Measurements from ENCODE around the gene ANKRD13C. TPM values are rescaled to one million over a fixed set of nuclear protein-coding genes. Genes with fewer than 3 reads are reported as not detected.

The ANKRD13C gene
- total and polyA plus RNA-seq, 4 donors: 3.3 to 14.1 (median 8.3) TPM

- Histone ChIP-seq H3K9ac (ENCODE audit: low read depth in 1 of 2, low read length in 2 of 2) (no peak overlapping the region), H3K27ac (ENCODE audit: low read depth in 1 of 2, low read length in 2 of 2) (no peak overlapping the region), H3K9me3 (ENCODE audit: control insufficient read depth in 4 of 4, low read length in 3 of 4) (no peaks in the 10 kb centered on the region), H3K36me3 (ENCODE audit: control insufficient read depth in 4 of 4, insufficient read depth in 3 of 4, low read depth in 1 of 4, low read length in 3 of 4) (peaks cover 2 to 72% (median 66%) of the 10 kb centered on the region in 4 donors), H3K4me3 (ENCODE audit: low read depth in 1 of 3, low read length in 3 of 3) (no peak overlapping the region), H3K4me1 (ENCODE audit: control insufficient read depth in 4 of 4, insufficient read depth in 4 of 4, low read length in 3 of 4) (peaks cover 0 to 11% (median 4%) of the 10 kb centered on the region in 4 donors), H3K27me3 (ENCODE audit: control insufficient read depth in 4 of 4, insufficient read depth in 4 of 4, low read length in 3 of 4) (no peaks in the 10 kb centered on the region)
- 41% methylated on average over 4 of the region's 4 CpGs for WGBS
- TF ChIP-seq RXRA (IDR thresholded peaks at IDR 0.05) (peak in 1 of 2 donors; percentile 16), CTCF (IDR thresholded peaks at IDR 0.05; ENCODE audit: low read depth, low read length, missing input control) (no peak), HNF4A (conservative IDR thresholded peaks at IDR 0.05) (peak; percentile 28 to 34)
- no peak for DNase-seq (ENCODE audit: low spot score)
Observed at GRCh38 chr1:70248729-70249128, 105.8 kb downstream of the ANKRD13C start.

- peaks cover 2 to 79% (median 74%) of the 10 kb centered on the region in 4 donors for H3K36me3 ChIP-seq (ENCODE audit: control insufficient read depth in 4 of 4, insufficient read depth in 3 of 4, low read depth in 1 of 4, low read length in 3 of 4)
Observed at GRCh38 chr1:70247768-70248167, 106.8 kb downstream of the ANKRD13C start.

More at GRCh38 chr1:70247768-70248167, 106.8 kb downstream of the ANKRD13C start:
- no peak for TF ChIP-seq FOXA1 (IDR thresholded peaks at IDR 0.05)
- TF ChIP-seq HNF4G (IDR thresholded peaks at IDR 0.05): no peak
- no peak for TF ChIP-seq REST (IDR thresholded peaks at IDR 0.05)
- no peak for TF ChIP-seq EGR1 (IDR thresholded peaks at IDR 0.05; ENCODE audit: low read depth in 2 of 2)
- no peak for TF ChIP-seq YY1 (IDR thresholded peaks at IDR 0.05)
- no peak for TF ChIP-seq GABPA (IDR thresholded peaks at IDR 0.05 in 1 of 2, conservative IDR thresholded peaks at IDR 0.05 in 1 of 2)
- no peak for TF ChIP-seq NR2F2 (IDR thresholded peaks at IDR 0.05)
- TF ChIP-seq RAD21 (IDR thresholded peaks at IDR 0.05): no peak
- TF ChIP-seq SP1 (IDR thresholded peaks at IDR 0.05): no peak
- TF ChIP-seq ZBTB33 (IDR thresholded peaks at IDR 0.05): no peak
- no peak for TF ChIP-seq RXRA (IDR thresholded peaks at IDR 0.05)
- TF ChIP-seq CTCF (IDR thresholded peaks at IDR 0.05; ENCODE audit: low read depth, low read length, missing input control): no peak
- TF ChIP-seq JUND (IDR thresholded peaks at IDR 0.05): no peak
- Histone ChIP-seq H3K4me3 (ENCODE audit: low read depth in 1 of 3, low read length in 3 of 3) (no peak overlapping the region), H3K9me3 (ENCODE audit: control insufficient read depth in 4 of 4, low read length in 3 of 4) (no peaks in the 10 kb centered on the region), H3K27ac (ENCODE audit: low read depth in 1 of 2, low read length in 2 of 2) (no peak overlapping the region), H3K27me3 (ENCODE audit: control insufficient read depth in 4 of 4, insufficient read depth in 4 of 4, low read length in 3 of 4) (no peaks in the 10 kb centered on the region), H3K9ac (ENCODE audit: low read depth in 1 of 2, low read length in 2 of 2) (no peak overlapping the region), H3K4me1 (ENCODE audit: control insufficient read depth in 4 of 4, insufficient read depth in 4 of 4, low read length in 3 of 4) (peaks cover 0 to 11% (median 4%) of the 10 kb centered on the region in 4 donors)
- DNase-seq (ENCODE audit: low spot score): no peak

Measured in liver (tissue), 9 donors.